Dermis microvascular lymphatic vessel endothelial cell (primary cell): ENCODE measurements around the gene FABP7. TPM values are rescaled to one million over a fixed set of nuclear protein-coding genes. Genes with fewer than 3 reads are reported as not detected.
A peak's percentile ranks its signal among the peaks of the same experiment; 100 is the strongest.
"Not testable (repeated sequence)": the region's sequence is repeated elsewhere in the genome, so short reads cannot be mapped to it uniquely, and the experiment has no call there.

Experiments
- DNase-seq, 2 donors: peaks; one replicate each; pipeline versions ENCODE4 v3.0.0 to v3.0.0-alpha.2; 2010; ENCODE audit warnings: low read depth in 2 of 2
- total RNA-seq: library from RNA; depleted of rRNA; stranded (reverse); fragments of >200 nt; gene quantifications from 2 replicates; pipeline ENCODE4 v1.2.1, GENCODE V29; 2014

FABP7 gene
- total RNA-seq, result not detected in 2 replicates

GRCh38 chr6:122779667-122780066 is at the start of gene FABP7:
TSS of gene FABP7 (plus strand) at chr6:122779716. CDS start at chr6:122779795, 79 bp downstream.
- no peak for DNase-seq

GRCh38 chr6:122730334-122730733 is 49.2 kb upstream of the FABP7 start:
- DNase-seq, result no peak

GRCh38 chr6:122730775-122731386 is 48.6 kb upstream of the FABP7 start:
- peak; percentile 21 to 38 for DNase-seq

GRCh38 chr6:122733259-122733658 is 46.3 kb upstream of the FABP7 start:
- no peak for DNase-seq

- DNase-seq, result no peak
These were observed 44.8 kb upstream of the FABP7 start for GRCh38 chr6:122734529-122735395.

GRCh38 chr6:122735582-122735981 is 43.9 kb upstream of the FABP7 start:
- DNase-seq, result no peak

- no peak for DNase-seq
These were observed 43.4 kb upstream of the FABP7 start for GRCh38 chr6:122736163-122736562.

- no peak for DNase-seq
These were observed 42.9 kb upstream of the FABP7 start for GRCh38 chr6:122736616-122737015.

GRCh38 chr6:122740091-122740490 is 39.4 kb upstream of the FABP7 start:
- DNase-seq, result no peak

- DNase-seq, result no peak
These were observed 38.6 kb upstream of the FABP7 start for GRCh38 chr6:122740936-122741335.

- not testable (repeated sequence) for DNase-seq
These were observed 35.3 kb upstream of the FABP7 start for GRCh38 chr6:122744247-122744646.

GRCh38 chr6:122744856-122745255 is 34.7 kb upstream of the FABP7 start:
- not testable (repeated sequence) for DNase-seq

- no peak for DNase-seq
These were observed 32.8 kb upstream of the FABP7 start for GRCh38 chr6:122746688-122747087.

- DNase-seq, result no peak
These were observed 31.9 kb upstream of the FABP7 start for GRCh38 chr6:122747573-122747972.

- not testable (repeated sequence) for DNase-seq
These were observed 30.6 kb upstream of the FABP7 start for GRCh38 chr6:122748945-122749344.

GRCh38 chr6:122749451-122750050 is 30.0 kb upstream of the FABP7 start:
- no peak for DNase-seq

- no peak for DNase-seq
These were observed 28.2 kb upstream of the FABP7 start for GRCh38 chr6:122751326-122751725.

- no peak for DNase-seq
These were observed 27.1 kb upstream of the FABP7 start for GRCh38 chr6:122752459-122752858.

- no peak for DNase-seq
These were observed 26.4 kb upstream of the FABP7 start for GRCh38 chr6:122753000-122753687.

- no peak for DNase-seq
These were observed 25.8 kb upstream of the FABP7 start for GRCh38 chr6:122753688-122754056.

GRCh38 chr6:122754191-122754731 is 25.3 kb upstream of the FABP7 start:
- DNase-seq, result no peak

- no peak for DNase-seq
These were observed 23.6 kb upstream of the FABP7 start for GRCh38 chr6:122755901-122756300.
